Upper lobe of left lung (tissue), 4 donors: ENCODE measurements around the gene TSPAN32.

Experiments used
- CTCF ChIP-seq, 6 experiments: fragments of 450-650 bp in 4 of 6; fragments of 200-600 bp in 2 of 6; sonication (generic) in 2 of 6; IDR thresholded peaks; one replicate each; pipeline ENCODE4 v1.5.1; 2016 to 2019; ENCODE audit warnings: antibody characterized with exemption in 6 of 6
- EP300 ChIP-seq, 4 donors: sonication (generic); formaldehyde crosslinking; IDR thresholded peaks; one replicate each; pipeline ENCODE4 v1.5.1; 2017; ENCODE audit warnings: antibody characterized with exemption in 4 of 4, control low read depth in 2 of 4
- POLR2A ChIP-seq, 4 donors: fragments of 450-650 bp; IDR thresholded peaks; one replicate each; pipeline ENCODE4 v1.5.1; 2016 to 2017; ENCODE audit warnings: antibody characterized with exemption in 4 of 4, mild to moderate bottlenecking in 2 of 4
- POLR2AphosphoS5 ChIP-seq, 2 donors: sonication (generic); formaldehyde crosslinking; IDR thresholded peaks; one replicate each; pipeline ENCODE4 v1.5.1; 2017; ENCODE audit warnings: antibody characterized with exemption in 2 of 2

GRCh38 chr11:2366276-2366675 lies 64.5 kb downstream of the TSPAN32 start:
- TF ChIP-seq CTCF (IDR thresholded peaks at IDR 0.05) (no peak), POLR2AphosphoS5 (IDR thresholded peaks at IDR 0.05) (no peak), POLR2A (IDR thresholded peaks at IDR 0.05) (no peak), EP300 (IDR thresholded peaks at IDR 0.05) (no peak)
